K562 (cell line): ENCODE measurements around the gene FADS1. TPM values are rescaled to one million over a fixed set of nuclear protein-coding genes. Genes with fewer than 3 reads are reported as not detected.

ENCODE experiments used
- C11orf30 ChIP-seq: fragments of 450-650 bp; IDR thresholded peaks from 2 replicates; pipeline ENCODE4 v1.6.1; 2016; ENCODE audit warnings: low read depth, mild to moderate bottlenecking
- GATA2 ChIP-seq: sonication (generic); formaldehyde crosslinking; IDR thresholded peaks from 2 replicates; pipeline ENCODE4 v1.4.0; 2020; ENCODE audit warnings: mild to moderate bottlenecking, missing genetic modification reagents
- L3MBTL2 ChIP-seq: fragments of 450-650 bp; IDR thresholded peaks from 2 replicates; pipeline ENCODE4 v1.6.1; 2016; ENCODE audit warnings: mild to moderate bottlenecking, moderate library complexity
- MCM2 ChIP-seq: fragments of 450-650 bp; IDR thresholded peaks from 2 replicates; pipeline ENCODE4 v1.6.1; 2017; ENCODE audit warnings: low read depth, mild to moderate bottlenecking
- POLR2A ChIP-seq: fragments of 450-650 bp; conservative IDR thresholded peaks from 2 replicates; pipeline ENCODE4 v1.6.1; 2016
- PPARD ChIP-seq: fragments of 250-450 bp; sonication (Bioruptor Pico); IDR thresholded peaks from 2 replicates; pipeline ENCODE4 v1.8.0; 2022; ENCODE audit warnings: inconsistent platforms, mild to moderate bottlenecking, moderate library complexity
- SLC30A9 ChIP-seq: fragments of 250-450 bp; sonication (Bioruptor Pico); IDR thresholded peaks from 2 replicates; pipeline ENCODE4 v1.8.0; 2022; ENCODE audit warnings: mild to moderate bottlenecking, moderate library complexity
- THAP12 ChIP-seq: fragments of 250-450 bp; sonication (Bioruptor Pico); IDR thresholded peaks from 2 replicates; pipeline ENCODE4 v1.9.0; 2021; ENCODE audit warnings: mild to moderate bottlenecking, inconsistent platforms
- ZNF77 ChIP-seq: fragments of 250-450 bp; sonication (Bioruptor Pico); IDR thresholded peaks from 2 replicates; pipeline ENCODE4 v1.5.0; 2020
- polyA plus RNA-seq, 8 experiments: library from polyadenylated mRNA; depleted of rRNA in 4 of 8; stranded (reverse) in 5 of 8; unstranded in 3 of 8; fragments of >200 nt; fragmentation: Nextera tagmentation in 2 of 8; fragmentation: Illumina TruSeq in 1 of 8; extraction: Ambion mirVana in 2 of 8; extraction: Trizol in 1 of 8; gene quantifications; 2 replicates each; pipeline versions ENCODE4 v1.2.1 to v1.2.3, GENCODE V29; 2011 to 2014; ENCODE audit warnings: inconsistent platforms in 1 of 8, missing spikeins in 1 of 8
- total RNA-seq, 7 experiments: library from RNA; depleted of rRNA in 6 of 7; stranded (reverse); fragments of >200 nt in 6 of 7; fragmentation: Illumina TruSeq in 2 of 7; extraction: Trizol in 2 of 7; gene quantifications; 2 replicates each; pipeline versions ENCODE4 v1.2.1 to v1.2.3, GENCODE V29; 2011 to 2021; ENCODE audit warnings: low replicate concordance in 1 of 7
- TF ChIP-seq, protein P1 (sequence below): fragments of 450-650 bp; IDR thresholded peaks from 2 replicates; pipeline ENCODE4 v1.6.1; 2016; ENCODE audit warnings: mild to moderate bottlenecking, moderate library complexity
- TF ChIP-seq, protein P2 (sequence below): fragments of 250-450 bp; sonication (Bioruptor Pico); IDR thresholded peaks from 2 replicates; pipeline ENCODE4 v1.9.0; 2021; ENCODE audit warnings: mild to moderate bottlenecking

The FADS1 gene
- total and polyA plus RNA-seq, 9 of the 15 experiments (the other 6 are each of a cell fraction or from before 2014, with no cell fraction given): 110 to 864 (median 364) TPM

DNA sequence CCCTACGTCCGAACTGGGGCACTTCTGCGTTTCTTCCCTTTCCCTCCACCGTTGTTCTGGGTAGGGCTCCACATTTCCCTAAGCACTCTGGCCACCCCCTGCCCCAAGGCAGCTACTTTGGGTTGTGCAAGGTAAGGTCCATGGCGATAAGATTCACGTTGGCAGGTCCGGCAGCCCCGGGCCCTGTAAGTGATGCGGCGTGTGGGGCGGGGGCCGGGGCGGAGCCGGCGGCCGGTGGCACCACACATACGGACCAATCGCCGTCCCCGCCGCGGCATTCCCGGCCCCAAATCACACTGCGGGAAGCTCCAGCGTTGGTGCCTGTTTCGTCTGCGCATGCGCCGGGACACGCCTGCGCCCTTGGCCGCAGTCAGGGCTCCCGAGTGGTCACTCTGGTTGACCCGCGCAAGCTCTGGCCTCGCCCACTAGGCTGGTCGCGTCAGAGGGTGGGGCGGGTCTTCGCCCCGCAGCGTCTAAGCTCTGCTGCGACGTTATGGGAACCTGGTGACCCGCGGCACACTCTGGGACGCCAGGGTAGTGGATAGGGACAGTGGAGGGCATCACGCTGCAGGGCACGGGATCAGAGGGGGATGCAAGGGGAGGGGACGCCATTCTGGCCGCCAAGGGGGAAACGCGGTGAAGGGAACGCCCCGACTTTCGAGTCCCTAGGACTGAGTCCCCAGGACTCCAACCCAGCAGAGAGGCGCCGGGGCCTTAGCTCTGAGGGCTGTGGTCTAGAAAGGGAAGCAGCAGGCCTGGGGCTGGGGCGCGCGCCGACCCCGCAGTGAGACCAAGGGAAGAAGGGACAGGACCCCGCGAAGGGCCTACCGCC is 1.6 kb downstream of the FADS1 start (continued):
- TF ChIP-seq, protein P1, sequence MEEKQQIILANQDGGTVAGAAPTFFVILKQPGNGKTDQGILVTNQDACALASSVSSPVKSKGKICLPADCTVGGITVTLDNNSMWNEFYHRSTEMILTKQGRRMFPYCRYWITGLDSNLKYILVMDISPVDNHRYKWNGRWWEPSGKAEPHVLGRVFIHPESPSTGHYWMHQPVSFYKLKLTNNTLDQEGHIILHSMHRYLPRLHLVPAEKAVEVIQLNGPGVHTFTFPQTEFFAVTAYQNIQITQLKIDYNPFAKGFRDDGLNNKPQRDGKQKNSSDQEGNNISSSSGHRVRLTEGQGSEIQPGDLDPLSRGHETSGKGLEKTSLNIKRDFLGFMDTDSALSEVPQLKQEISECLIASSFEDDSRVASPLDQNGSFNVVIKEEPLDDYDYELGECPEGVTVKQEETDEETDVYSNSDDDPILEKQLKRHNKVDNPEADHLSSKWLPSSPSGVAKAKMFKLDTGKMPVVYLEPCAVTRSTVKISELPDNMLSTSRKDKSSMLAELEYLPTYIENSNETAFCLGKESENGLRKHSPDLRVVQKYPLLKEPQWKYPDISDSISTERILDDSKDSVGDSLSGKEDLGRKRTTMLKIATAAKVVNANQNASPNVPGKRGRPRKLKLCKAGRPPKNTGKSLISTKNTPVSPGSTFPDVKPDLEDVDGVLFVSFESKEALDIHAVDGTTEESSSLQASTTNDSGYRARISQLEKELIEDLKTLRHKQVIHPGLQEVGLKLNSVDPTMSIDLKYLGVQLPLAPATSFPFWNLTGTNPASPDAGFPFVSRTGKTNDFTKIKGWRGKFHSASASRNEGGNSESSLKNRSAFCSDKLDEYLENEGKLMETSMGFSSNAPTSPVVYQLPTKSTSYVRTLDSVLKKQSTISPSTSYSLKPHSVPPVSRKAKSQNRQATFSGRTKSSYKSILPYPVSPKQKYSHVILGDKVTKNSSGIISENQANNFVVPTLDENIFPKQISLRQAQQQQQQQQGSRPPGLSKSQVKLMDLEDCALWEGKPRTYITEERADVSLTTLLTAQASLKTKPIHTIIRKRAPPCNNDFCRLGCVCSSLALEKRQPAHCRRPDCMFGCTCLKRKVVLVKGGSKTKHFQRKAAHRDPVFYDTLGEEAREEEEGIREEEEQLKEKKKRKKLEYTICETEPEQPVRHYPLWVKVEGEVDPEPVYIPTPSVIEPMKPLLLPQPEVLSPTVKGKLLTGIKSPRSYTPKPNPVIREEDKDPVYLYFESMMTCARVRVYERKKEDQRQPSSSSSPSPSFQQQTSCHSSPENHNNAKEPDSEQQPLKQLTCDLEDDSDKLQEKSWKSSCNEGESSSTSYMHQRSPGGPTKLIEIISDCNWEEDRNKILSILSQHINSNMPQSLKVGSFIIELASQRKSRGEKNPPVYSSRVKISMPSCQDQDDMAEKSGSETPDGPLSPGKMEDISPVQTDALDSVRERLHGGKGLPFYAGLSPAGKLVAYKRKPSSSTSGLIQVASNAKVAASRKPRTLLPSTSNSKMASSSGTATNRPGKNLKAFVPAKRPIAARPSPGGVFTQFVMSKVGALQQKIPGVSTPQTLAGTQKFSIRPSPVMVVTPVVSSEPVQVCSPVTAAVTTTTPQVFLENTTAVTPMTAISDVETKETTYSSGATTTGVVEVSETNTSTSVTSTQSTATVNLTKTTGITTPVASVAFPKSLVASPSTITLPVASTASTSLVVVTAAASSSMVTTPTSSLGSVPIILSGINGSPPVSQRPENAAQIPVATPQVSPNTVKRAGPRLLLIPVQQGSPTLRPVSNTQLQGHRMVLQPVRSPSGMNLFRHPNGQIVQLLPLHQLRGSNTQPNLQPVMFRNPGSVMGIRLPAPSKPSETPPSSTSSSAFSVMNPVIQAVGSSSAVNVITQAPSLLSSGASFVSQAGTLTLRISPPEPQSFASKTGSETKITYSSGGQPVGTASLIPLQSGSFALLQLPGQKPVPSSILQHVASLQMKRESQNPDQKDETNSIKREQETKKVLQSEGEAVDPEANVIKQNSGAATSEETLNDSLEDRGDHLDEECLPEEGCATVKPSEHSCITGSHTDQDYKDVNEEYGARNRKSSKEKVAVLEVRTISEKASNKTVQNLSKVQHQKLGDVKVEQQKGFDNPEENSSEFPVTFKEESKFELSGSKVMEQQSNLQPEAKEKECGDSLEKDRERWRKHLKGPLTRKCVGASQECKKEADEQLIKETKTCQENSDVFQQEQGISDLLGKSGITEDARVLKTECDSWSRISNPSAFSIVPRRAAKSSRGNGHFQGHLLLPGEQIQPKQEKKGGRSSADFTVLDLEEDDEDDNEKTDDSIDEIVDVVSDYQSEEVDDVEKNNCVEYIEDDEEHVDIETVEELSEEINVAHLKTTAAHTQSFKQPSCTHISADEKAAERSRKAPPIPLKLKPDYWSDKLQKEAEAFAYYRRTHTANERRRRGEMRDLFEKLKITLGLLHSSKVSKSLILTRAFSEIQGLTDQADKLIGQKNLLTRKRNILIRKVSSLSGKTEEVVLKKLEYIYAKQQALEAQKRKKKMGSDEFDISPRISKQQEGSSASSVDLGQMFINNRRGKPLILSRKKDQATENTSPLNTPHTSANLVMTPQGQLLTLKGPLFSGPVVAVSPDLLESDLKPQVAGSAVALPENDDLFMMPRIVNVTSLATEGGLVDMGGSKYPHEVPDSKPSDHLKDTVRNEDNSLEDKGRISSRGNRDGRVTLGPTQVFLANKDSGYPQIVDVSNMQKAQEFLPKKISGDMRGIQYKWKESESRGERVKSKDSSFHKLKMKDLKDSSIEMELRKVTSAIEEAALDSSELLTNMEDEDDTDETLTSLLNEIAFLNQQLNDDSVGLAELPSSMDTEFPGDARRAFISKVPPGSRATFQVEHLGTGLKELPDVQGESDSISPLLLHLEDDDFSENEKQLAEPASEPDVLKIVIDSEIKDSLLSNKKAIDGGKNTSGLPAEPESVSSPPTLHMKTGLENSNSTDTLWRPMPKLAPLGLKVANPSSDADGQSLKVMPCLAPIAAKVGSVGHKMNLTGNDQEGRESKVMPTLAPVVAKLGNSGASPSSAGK: peak; percentile 50; the same call in 1 of the 2 replicates
- TF ChIP-seq, protein P2, sequence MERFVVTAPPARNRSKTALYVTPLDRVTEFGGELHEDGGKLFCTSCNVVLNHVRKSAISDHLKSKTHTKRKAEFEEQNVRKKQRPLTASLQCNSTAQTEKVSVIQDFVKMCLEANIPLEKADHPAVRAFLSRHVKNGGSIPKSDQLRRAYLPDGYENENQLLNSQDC (CRISPR knock-in tag): 0 out of 2 replicates have a peak, but pooled peaks have one; percentile 35
- TF ChIP-seq MCM2 (no peak), SLC30A9 (no peak), PPARD (CRISPR knock-in tag) (no peak), ZNF77 (CRISPR knock-in tag) (no peak), POLR2A (peak; percentile 99), GATA2 (CRISPR knock-in tag) (no peak), THAP12 (CRISPR knock-in tag) (peak; percentile 83), L3MBTL2 (peak; percentile 76), C11orf30 (no peak)
